Immature natural killer cell (primary cell): ENCODE data around the gene LSG1. TPM values are rescaled to one million over a fixed set of nuclear protein-coding genes. Genes with fewer than 3 reads are reported as not detected.

Experiments
- DNase-seq, 3 donors: peaks; one replicate each; pipeline ENCODE4 v3.0.0; 2022; ENCODE audit warnings: mixed read lengths in 1 of 3
- H3K27ac Mint-ChIP-seq, 6 donors: one replicate each; pipeline ENCODE4 v1.8.0; 2020; ENCODE audit warnings: mixed read lengths in 6 of 6, mild to moderate bottlenecking in 5 of 6, inconsistent platforms in 4 of 6, moderate library complexity in 3 of 6
- H3K27me3 Mint-ChIP-seq, 3 donors: one replicate each; pipeline ENCODE4 v1.8.0; 2020 to 2021; ENCODE audit warnings: low read depth in 3 of 3, mild to moderate bottlenecking in 3 of 3, mixed read lengths in 3 of 3, moderate library complexity in 3 of 3, inconsistent platforms in 1 of 3
- H3K36me3 Mint-ChIP-seq, 3 donors: one replicate each; pipeline ENCODE4 v1.8.0; 2020; ENCODE audit warnings: mixed read lengths in 3 of 3, inconsistent platforms in 2 of 3, mild to moderate bottlenecking in 2 of 3
- H3K4me1 Mint-ChIP-seq, 2 donors: one replicate each; pipeline ENCODE4 v1.8.0; 2020; ENCODE audit warnings: inconsistent platforms in 2 of 2, mild to moderate bottlenecking in 2 of 2, mixed read lengths in 2 of 2, moderate library complexity in 1 of 2
- H3K4me3 Mint-ChIP-seq, 5 donors: one replicate each; pipeline ENCODE4 v1.8.0; 2020; ENCODE audit warnings: mild to moderate bottlenecking in 5 of 5, mixed read lengths in 5 of 5, inconsistent platforms in 3 of 5, moderate library complexity in 3 of 5
- H3K9me3 Mint-ChIP-seq, 6 donors: one replicate each; pipeline ENCODE4 v1.8.0; 2020; ENCODE audit warnings: mild to moderate bottlenecking in 6 of 6, mixed read lengths in 6 of 6, inconsistent platforms in 4 of 6, moderate library complexity in 3 of 6
- polyA plus RNA-seq, 3 donors: library from polyadenylated mRNA; unstranded; fragments of 300-500 nt; fragmentation: Illumina TruSeq; gene quantifications; one replicate each; pipeline ENCODE4 v1.2.3, GENCODE V29; 2021

LSG1 gene
- polyA plus RNA-seq, 3 donors from 2014 or later, result 3.3 to 30.7 (median 11.1) TPM

DNA sequence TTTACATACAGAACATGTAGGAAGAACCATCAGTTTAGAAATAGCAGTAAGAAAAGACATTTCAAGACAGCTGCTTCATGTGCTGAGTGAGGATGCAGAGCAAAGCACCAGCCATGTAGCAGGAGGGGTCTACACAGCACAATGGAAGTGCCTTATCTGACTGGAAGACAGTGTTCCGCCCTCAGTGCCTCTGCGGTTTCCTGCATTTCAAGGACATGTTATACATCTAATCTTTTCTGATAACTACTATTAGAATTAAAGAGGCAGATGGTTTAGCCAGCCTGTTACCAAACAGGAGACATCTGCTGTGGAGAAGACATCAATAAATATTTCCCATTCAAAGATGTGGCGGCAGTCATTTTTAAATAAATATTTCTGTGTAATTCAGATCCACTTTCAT, 10.6 kb downstream of the LSG1 start:
- H3K4me3 Mint-ChIP-seq, result no peak overlapping the region
- H3K27me3 Mint-ChIP-seq, result peaks cover 0 to 2% (median 2%) of the 10 kb centered on the region in 3 donors
- H3K9me3 Mint-ChIP-seq, result no peaks in the 10 kb centered on the region
- DNase-seq, result no peak
- peaks cover 31 to 57% (median 31%) of the 10 kb centered on the region in 3 donors for H3K36me3 Mint-ChIP-seq
- H3K4me1 Mint-ChIP-seq, result peaks cover 5 to 14% of the 10 kb centered on the region in 2 donors
- H3K27ac Mint-ChIP-seq, result peak overlapping the region in 3 of 6 donors; percentile 12 to 30 (median 22)

DNA sequence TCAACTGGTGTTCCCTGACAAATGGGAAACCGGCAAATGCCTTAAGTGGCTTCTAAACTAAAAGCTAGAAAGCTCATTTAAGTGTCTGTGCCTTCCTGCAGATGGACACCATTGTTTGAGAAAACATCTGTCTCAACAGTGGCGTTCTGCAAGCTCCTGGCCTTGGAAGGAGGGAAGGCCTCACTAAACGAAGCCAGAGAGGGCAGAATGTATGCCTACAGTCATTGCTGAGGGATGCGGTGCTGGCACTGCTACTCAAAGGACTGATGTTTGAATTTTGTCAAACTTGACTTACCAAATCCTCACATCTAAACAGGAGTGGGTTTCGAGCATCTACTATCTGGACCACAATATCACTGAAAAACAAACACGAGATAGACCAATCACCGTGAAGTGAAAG, 12.2 kb downstream of the LSG1 start:
- Mint-ChIP-seq H3K27ac (no peak overlapping the region), H3K36me3 (peaks cover 18 to 47% (median 21%) of the 10 kb centered on the region in 3 donors), H3K27me3 (peaks cover 0 to 2% (median under 1%) of the 10 kb centered on the region in 3 donors), H3K4me3 (no peak overlapping the region), H3K4me1 (peaks cover 5 to 15% of the 10 kb centered on the region in 2 donors), H3K9me3 (no peaks in the 10 kb centered on the region)
- DNase-seq, result no peak

DNA sequence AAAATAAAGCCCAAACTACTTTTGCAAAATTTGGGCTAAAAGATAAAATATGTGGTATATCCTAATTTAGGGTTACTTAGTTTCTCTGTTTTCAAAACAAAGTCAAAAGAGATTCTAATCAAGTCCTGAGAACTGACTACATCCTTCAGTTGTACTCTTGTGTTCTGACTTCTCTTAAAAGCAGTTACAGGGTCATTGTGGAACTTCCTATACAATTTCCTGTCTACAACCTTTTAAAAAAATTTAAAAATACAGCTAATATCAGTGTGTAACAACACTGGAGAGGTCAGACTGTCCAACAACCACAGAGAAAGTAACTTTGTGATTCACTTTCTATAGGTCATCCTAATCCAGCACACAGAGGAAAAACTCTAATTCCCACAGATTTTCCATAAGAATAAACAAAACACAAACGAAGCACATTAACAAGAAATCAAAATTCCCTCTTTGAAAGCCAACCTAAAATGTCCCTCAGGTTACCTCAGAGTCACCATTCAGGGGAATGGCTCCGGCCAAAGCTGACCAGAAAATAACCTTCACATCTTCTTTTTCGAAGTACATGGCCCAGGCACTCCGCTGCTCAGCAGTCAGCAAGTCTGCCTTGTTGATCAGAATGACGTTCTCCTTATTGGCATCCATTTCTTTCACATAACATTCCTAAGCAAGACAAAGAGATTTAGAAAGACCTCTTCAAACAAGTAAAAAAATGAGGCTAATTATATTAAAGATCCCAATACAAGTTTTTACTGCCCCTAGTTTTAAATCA, 13.3 kb downstream of the LSG1 start:
- no peak overlapping the region for H3K4me3 Mint-ChIP-seq
- no peaks in the 10 kb centered on the region for H3K9me3 Mint-ChIP-seq
- peaks cover 0 to 2% (median 0%) of the 10 kb centered on the region in 3 donors for H3K27me3 Mint-ChIP-seq
- H3K36me3 Mint-ChIP-seq, result peaks cover 25 to 53% (median 30%) of the 10 kb centered on the region in 3 donors
- H3K27ac Mint-ChIP-seq, result no peak overlapping the region
- peaks cover 9 to 24% of the 10 kb centered on the region in 2 donors for H3K4me1 Mint-ChIP-seq
- no peak for DNase-seq

DNA sequence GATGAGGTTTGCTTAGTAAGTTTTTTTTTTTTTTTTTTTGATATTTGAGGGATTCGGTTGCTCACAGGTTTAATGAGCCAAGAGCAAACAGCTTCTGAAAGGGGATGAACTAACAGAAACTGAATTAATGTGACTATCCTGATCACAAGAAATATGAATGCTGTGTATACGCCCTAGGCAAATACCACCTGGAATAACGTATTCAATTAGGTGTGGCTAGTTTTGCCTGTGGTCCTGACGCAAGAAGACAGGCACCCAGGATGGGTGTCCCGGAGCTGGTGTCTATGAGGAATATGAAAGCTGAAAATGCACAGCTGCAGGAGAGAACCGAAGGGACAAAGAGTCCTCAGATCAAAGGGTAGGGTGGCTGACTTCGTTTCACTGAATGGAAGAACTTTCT, 14.6 kb downstream of the LSG1 start:
- H3K27ac Mint-ChIP-seq, result no peak overlapping the region
- peaks cover 9 to 24% of the 10 kb centered on the region in 2 donors for H3K4me1 Mint-ChIP-seq
- H3K27me3 Mint-ChIP-seq, result peaks cover 0 to 2% (median 0%) of the 10 kb centered on the region in 3 donors
- no peak for DNase-seq
- H3K9me3 Mint-ChIP-seq, result no peaks in the 10 kb centered on the region
- H3K36me3 Mint-ChIP-seq, result peaks cover 27 to 59% (median 31%) of the 10 kb centered on the region in 3 donors
- H3K4me3 Mint-ChIP-seq, result no peak overlapping the region

DNA sequence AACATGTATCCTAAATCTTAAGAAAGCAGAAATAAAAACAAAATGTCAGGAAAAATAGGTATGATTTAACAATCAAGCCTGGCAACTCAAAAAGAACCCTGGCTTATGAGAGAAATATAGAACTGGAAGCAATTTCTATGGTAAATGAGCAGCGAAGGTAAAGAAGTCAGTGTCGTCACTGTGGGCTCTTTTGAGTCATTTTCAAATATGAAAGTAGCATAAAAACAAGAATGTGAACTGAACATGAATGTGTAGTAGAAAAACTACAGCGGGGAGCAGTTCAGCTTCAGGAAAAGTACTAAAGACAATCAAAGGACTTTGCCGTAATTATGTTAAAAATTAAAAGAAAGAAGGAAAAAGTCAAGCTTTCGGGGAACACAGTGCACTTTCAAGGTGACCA, 17.5 kb downstream of the LSG1 start:
- Mint-ChIP-seq H3K27me3 (peaks cover 0 to 2% (median 0%) of the 10 kb centered on the region in 3 donors), H3K36me3 (peaks cover 46 to 64% (median 48%) of the 10 kb centered on the region in 3 donors), H3K4me3 (no peak overlapping the region), H3K27ac (no peak overlapping the region), H3K4me1 (peaks cover 4 to 9% of the 10 kb centered on the region in 2 donors), H3K9me3 (no peaks in the 10 kb centered on the region)
- DNase-seq, result no peak

DNA sequence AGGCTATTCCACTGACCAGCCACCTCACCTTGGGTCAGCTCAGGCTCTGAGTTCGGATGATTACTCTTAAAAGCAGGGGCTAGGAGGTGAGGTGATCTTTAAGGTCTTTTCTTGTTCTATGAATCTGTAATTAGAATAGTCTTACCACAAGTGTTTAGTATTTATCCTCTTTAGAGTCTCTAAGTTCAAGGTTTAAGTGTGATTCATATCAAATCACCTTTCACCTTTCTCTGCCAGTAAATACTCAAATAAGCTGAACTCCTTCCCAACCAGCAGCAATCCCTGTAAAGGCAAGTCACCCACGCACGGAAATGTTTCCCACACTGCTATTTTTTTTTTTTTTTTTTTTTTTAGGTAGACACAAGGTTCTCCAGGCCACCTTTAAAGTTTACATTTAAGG, 24.2 kb downstream of the LSG1 start:
- H3K4me1 Mint-ChIP-seq, result no peaks in the 10 kb centered on the region
- H3K4me3 Mint-ChIP-seq, result no peak overlapping the region
- no peaks in the 10 kb centered on the region for H3K9me3 Mint-ChIP-seq
- H3K27me3 Mint-ChIP-seq, result peaks cover 0 to 3% (median 0%) of the 10 kb centered on the region in 3 donors
- no peak for DNase-seq
- peaks cover 39 to 67% (median 47%) of the 10 kb centered on the region in 3 donors for H3K36me3 Mint-ChIP-seq
- no peak overlapping the region for H3K27ac Mint-ChIP-seq

DNA sequence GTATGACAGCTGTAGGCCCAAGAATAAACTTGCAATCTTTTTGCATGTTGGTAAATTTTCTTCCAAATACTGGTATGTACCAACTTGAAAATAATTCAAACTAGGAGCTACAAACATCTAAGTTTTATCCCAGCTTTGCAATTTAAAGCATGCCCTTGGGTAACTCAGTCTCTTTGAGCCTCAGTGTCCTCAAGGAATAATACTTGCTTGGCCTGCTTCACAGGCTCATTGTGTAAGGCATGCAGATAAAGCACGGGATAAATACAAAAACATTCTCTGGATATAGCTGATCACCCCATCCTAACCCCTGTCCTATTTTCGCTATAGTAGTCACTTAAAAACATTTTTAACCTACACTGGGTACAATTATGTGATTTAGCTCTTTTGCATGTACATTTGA, 29.2 kb downstream of the LSG1 start:
- no peak for DNase-seq
- no peaks in the 10 kb centered on the region for H3K4me1 Mint-ChIP-seq
- H3K27ac Mint-ChIP-seq, result no peak overlapping the region
- no peaks in the 10 kb centered on the region for H3K9me3 Mint-ChIP-seq
- peaks cover 0 to 3% (median 3%) of the 10 kb centered on the region in 3 donors for H3K27me3 Mint-ChIP-seq
- peaks cover 27 to 54% (median 34%) of the 10 kb centered on the region in 3 donors for H3K36me3 Mint-ChIP-seq
- H3K4me3 Mint-ChIP-seq, result no peak overlapping the region

DNA sequence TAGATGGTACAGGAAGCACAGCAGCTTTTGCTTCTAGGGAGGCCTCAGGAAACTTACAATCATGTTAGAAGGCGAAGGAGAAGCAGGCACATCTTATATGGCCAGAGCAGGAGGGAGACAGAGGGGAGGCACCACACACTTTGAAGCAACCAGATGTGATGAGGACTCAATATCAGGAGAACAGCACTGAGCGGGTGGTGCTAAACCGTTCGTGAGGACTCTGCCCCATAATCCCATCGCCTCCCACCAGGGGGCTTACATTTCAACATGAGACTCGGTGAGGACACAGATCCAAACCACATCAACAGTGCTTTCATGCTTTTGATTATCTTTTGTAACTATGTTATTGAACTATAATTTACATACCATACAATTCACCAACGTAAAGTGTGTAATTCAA, 31.2 kb downstream of the LSG1 start:
- Mint-ChIP-seq H3K27me3 (peaks cover 0 to 5% (median 3%) of the 10 kb centered on the region in 3 donors), H3K27ac (no peak overlapping the region), H3K4me1 (no peaks in the 10 kb centered on the region), H3K9me3 (no peaks in the 10 kb centered on the region), H3K36me3 (peaks cover 24 to 43% (median 32%) of the 10 kb centered on the region in 3 donors), H3K4me3 (no peak overlapping the region)
- no peak for DNase-seq

DNA sequence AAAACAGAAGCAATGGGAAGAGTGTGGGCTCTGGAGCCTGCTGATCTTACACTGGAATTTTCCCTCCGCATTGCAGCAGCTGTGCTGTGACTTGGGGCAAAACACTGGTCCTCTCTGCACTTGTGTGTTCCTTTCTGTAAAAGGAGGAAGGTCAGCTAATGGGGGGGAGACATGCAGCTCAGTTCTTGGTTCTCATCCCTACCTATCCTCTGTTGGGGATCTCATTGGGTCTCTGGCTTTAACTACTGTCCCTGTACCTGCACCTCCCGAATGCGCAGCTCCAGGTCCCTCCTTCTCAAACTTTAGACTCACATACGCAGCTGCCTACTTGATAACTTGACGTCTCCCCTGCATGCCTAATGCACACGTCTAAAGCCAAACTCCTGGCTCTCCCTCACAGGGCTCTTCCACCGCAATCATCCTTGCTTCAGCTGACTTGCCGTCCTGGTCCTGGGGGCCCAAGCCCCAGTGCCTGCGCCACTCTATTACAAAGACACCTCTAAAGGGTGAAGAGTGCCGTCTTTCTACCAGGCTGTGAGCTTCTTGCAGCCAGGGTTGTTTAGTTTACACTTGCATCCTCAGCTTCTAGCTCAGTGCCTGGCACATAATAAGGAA, 32.9 kb downstream of the LSG1 start:
- Mint-ChIP-seq H3K4me3 (no peak overlapping the region), H3K27ac (no peak overlapping the region), H3K27me3 (peaks cover 2 to 3% (median 2%) of the 10 kb centered on the region in 3 donors), H3K9me3 (no peaks in the 10 kb centered on the region), H3K4me1 (peaks cover 2 to 6% of the 10 kb centered on the region in 2 donors), H3K36me3 (peaks cover 12 to 29% (median 24%) of the 10 kb centered on the region in 3 donors)
- DNase-seq, result no peak

DNA sequence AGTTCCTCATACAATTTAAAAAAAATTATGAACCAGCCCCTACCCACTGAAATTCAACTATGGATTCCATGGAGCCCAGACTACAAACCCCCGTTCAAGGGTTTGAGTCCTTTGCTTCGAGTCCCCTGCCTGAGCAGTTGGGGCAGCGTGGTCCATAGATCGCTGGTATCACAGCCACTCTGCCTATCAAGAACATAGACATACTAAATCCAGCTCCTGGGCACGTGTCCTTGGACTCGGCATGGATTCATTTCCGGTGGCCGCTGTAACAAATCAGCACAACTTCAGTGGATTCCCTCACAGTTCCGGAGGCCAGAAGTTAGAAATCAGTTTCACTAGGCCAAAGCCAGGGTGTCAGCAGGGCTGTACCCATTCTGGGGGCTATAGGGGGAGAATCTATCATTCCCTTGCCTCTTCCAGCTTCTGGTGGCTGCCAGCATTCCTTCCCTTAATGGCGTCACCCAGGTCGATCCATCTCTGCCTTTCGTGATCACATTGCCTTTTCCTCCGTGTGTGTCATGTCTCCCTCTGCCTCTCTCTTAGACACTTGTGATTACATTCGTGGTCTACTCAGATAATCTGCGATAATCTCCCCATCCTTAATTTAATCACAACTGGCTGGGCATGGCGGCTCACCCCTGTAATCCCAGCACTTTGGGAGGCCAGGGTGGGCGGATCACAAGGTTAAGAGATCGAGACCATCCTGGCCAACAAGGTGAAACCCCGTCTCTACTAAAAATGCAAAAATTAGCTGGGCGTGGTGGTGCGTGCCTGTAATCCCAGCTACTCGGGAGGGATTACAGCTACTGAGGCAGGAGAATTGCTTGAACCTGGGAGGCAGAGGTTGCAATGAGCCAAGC, 34.2 kb downstream of the LSG1 start:
- Mint-ChIP-seq H3K27me3 (peaks cover 2 to 3% (median 3%) of the 10 kb centered on the region in 3 donors), H3K27ac (no peak overlapping the region), H3K9me3 (no peaks in the 10 kb centered on the region), H3K4me1 (peaks cover 5 to 12% of the 10 kb centered on the region in 2 donors), H3K36me3 (peaks cover 6 to 18% (median 17%) of the 10 kb centered on the region in 3 donors), H3K4me3 (no peak overlapping the region)
- DNase-seq, result no peak

DNA sequence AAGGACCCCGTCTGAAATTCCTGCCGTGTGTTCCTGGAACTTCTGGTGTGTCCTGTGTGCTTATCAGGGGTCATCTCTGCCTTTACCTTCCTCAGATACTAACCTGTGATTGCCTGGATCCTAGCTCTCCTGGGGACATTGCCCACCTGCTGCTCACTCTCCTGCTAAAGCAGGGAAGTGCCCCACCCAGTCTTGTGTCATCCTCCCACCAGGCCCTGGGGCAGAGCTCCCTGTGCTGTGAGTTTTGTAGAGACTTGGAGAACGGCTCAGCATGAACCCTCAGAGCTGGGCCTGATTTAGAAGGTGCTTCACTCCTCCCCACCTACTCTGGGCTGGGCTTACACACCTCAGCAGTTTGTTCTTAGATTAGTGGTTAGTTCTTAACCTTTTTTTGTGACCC, 34.9 kb downstream of the LSG1 start:
- Mint-ChIP-seq H3K27me3 (peaks cover 2 to 3% (median 3%) of the 10 kb centered on the region in 3 donors), H3K27ac (no peak overlapping the region), H3K36me3 (peaks cover 2 to 14% (median 12%) of the 10 kb centered on the region in 3 donors), H3K4me1 (peaks cover 8 to 20% of the 10 kb centered on the region in 2 donors), H3K9me3 (no peaks in the 10 kb centered on the region), H3K4me3 (no peak overlapping the region)
- no peak for DNase-seq

DNA sequence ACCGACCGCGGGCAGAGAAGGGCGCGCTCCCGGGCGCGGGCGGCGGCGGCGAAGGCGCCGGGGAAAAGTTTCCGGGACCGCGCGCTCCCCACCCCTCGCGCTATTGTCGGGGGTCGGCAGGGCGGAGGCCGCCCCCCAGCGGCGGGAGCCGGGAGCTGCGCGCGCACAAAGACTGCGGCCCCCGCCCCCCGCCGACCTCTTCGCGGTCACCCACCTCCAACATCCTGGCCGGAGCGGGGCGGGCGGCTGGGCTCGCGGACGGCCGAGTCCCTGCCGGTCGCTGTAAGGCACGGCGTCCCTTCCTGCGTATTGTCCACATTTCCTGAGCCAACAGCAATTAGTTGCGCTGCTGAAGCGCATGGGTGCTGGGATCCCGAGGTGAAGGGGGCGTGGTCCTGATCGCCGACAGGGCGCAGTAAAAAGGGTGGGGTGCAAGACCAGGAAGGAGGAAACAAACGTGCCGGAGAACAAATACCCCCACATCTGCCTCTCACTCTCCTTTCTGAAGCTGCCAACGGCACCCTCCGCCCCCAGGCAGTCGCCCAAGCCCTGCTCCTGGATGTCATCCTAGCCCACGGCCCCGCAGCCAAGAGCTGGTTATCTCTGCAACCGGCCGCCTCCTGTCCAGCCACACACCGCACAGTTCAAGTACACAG, 38.5 kb downstream of the LSG1 start, which contains the start of gene TMEM44:
Gene TMEM44, minus strand, starts transcription at position 71 of the 656 bp plus-strand sequence. CDS start 204 bp downstream, outside the sequence.
- Mint-ChIP-seq H3K27ac (peak within 1 kb of the TSS; percentile 28 to 69 (median 59)), H3K9me3 (no peaks in the 10 kb centered on the region), H3K4me3 (peak within 1 kb of the TSS; percentile 79 to 88 (median 86)), H3K27me3 (peaks cover 0 to 5% (median 2%) of the 10 kb centered on the region in 3 donors), H3K36me3 (no peaks in the 10 kb centered on the region), H3K4me1 (peaks cover 8 to 20% of the 10 kb centered on the region in 2 donors)
- DNase-seq, result peak; percentile 65 to 70 (median 65)

DNA sequence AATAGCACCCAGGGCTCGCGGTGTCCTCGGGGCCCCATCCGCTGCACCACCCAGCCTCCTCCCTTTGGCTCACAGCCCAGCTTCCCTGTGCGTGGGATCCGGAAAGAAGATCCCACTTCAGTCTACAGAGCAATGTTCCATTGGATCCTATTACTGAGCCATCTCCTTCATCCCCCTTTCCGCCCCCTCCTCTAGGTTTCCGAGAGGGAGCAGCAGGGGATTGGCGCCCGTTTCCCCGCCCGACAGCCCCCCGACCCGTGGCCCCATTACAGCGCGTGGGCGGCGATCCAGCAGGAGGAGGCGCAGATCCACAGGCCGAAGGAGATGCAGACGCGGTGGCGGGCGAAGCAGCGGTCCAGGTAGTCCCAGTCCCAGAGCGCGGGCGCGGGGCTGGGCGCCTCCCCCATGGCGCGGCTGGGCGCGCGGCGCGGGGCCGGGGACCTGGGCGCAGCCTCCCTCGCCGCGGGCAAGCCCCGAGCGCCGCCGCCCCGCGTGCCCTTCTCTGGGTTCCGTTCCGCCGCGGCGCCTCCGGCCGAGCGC, 39.1 kb downstream of the LSG1 start:
- Mint-ChIP-seq H3K4me1 (peaks cover 8 to 20% of the 10 kb centered on the region in 2 donors), H3K9me3 (no peaks in the 10 kb centered on the region), H3K27me3 (peaks cover 0 to 5% (median 2%) of the 10 kb centered on the region in 3 donors), H3K4me3 (peak overlapping the region; percentile 76 to 87 (median 80)), H3K27ac (peak overlapping the region in 1 of 6 donors; percentile 31), H3K36me3 (peaks cover 0 to 2% (median 0%) of the 10 kb centered on the region in 3 donors)
- DNase-seq, result peak in 1 of 3 donors; percentile 9
